CD4-positive, alpha-beta T cell treated with Interleukin-15 for 1 hour (primary cell): ENCODE data around the gene AGFG1.
"Not testable (repeated sequence)": the region's sequence is repeated elsewhere in the genome, so short reads cannot be mapped to it uniquely, and the experiment has no call there.

Source experiments
- DNase-seq: peaks from one replicate; pipeline ENCODE4 v3.0.0-alpha.2; 2020

AGFG1 gene

DNA sequence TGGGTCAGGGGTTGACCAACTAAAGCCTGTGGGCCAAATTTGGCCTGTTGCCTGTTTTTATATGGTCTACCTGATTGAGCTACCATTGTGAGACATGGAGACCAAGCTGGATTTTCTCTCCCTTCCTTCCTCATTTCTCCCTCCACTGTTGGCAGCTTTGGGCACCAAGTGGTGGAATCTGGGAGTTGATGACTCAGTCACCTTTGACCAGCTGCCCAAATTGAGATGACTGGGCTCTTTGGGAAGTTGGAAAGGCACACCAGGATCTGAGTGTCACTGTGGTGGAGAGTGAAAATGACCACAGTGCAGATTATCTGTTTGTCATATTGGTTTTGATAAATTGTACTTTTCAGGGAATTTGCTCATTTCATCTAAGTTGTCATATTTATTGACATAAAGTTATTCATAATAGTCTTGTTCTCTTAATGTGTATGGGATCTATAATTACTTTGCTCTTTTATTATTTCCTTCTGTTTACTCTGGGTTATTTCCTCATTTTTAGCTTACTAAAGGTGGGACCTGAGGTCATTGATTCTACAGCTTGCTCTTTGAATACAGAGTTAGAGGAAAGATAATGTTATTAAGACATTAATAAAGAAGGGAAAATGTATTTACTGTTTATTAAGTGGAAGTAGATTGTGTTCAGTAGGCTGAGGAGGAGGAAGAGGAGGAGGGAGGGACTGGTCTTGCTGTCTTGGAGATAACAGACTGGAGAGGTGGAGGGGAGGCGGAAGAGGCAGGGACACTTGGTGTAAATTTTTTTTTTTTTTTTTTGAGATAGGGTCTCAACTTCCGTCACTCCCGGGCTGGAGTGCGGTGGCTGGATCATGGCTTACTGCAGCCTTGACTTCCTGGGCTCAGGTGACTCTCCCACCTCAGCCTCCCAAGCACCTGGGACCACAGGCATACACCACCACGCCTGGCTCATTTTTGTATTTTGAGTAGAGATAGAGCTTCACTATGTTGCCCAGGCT, 31.8 kb downstream of the AGFG1 start:
- no peak for DNase-seq

DNA sequence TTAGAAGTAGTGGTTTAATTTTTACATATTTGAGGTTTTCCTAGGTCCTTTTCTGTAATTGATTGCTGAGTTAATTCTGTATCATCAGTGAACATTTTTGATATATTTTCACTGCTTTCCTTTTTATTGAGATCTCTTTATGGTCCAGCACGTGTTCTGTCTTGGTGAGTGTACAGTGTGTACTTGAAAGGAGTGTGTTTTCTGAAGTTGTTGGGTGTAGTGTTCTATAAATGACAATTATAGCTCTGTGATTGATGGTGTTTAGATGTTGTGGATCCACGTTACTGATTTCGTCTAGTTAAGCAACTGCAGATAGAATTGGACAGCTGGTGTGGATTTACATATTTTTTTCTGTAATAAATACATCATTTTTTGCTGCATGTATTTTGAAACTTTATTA, 32.7 kb downstream of the AGFG1 start:
- no peak for DNase-seq

- no peak for DNase-seq
These were observed 34.5 kb downstream of the AGFG1 start for GRCh38 chr2:227506456-227506855.

DNA sequence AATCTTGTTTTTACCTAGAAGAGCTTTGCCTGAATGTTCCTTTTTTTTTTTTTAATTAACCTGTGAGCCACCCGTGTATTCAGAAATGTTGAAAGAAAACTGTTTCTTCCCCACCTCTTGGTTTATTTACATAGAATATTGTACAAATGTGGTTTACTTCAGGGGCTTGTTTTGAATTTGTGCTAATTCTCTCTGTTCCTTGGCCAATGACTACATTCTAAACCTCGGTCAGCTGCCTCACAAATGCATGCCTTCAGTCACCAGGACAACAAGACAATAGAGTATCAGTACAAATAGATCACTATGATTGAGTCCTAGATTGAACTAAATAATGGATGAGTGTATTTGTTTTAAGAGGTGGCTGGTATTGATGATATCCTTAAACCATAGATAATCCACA, 36.0 kb downstream of the AGFG1 start:
- no peak for DNase-seq

DNA sequence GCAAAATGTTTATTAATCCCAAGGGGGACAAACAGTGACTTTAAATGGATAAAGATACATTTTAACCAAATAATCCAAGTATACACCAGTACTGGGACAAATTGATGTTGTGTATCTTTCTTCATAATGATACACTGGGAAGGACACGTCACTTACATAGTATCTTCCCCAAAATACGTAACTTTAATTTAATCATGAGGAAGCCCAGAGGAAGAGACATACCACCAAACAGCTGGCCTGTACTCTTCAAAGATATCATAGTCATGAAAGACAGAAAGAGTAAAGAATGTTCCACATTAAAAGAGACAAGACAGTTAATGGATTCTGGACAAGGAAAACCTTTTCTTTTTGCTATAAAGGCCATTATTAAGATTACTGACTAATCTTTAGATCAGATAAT, 37.1 kb downstream of the AGFG1 start:
- no peak for DNase-seq

DNA sequence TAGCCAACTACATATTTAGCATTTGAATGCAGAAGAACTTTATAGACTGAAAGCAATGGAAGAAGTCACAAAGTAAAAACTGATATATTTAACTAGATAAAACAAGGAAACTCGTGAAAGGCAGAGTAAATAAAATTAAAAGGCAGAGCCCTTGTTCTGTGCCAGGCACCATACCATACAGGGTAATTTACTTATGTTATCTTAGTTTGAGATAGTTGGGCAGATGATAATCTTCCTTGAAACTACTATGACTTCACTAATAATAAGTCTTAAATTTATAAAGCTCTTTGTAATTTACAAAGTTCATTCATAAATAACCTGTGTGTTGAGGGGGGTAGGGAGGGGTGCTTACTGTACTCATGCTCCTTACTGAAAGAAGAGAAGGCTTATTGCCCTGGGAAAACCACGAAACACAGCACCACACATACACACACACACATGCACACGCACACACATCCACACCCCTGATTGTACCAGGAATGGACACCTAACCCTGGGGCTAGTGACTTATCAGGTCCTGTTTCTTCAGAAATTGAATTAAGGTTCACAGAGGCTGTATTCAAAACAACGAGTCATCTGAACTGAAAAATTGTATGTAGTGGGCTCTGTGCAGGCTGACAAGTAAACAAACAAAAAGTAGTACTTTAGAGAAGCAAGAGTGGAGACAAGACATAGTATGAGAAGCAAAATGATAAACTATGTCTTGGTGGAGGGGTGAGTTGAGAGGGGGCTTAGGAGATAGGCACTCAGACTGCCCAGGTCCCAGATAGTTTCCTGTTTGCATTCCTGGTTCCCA, 38.1 kb downstream of the AGFG1 start:
- no peak for DNase-seq

GRCh38 chr2:227510620-227510958, 38.6 kb downstream of the AGFG1 start:
- no peak for DNase-seq

DNA sequence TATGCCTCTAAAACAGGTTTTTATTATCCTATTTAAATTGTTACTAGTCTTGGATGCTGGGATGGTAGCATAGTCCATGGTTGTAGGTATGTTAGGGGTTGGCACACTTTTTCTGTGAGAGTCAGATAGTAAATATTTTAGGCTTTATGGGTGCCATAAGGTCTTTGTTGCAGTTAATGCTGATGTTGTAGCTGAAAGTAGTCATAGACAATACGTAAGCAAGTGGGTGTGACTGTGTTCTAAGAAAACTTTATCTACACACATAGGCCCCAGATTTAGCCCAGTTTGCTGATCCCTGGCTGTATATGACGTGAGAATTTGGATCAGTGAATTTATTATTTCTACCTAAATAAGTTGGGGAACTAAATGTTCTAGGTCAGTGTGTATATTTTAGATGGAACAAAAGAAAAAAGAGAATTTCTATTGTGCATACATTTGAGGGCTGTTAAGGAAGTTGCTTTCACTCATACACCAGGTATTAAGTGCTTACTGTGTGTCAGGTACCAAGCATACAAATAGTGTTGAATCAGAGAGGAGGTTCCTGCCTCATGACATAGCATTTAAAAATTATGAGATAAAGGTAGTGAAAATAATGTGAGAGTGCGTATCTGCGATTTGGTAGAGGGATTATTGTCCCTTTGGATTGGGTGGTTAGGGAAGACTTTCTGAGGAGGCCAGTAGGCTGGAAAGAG, 39.4 kb downstream of the AGFG1 start:
- DNase-seq: no peak

- no peak for DNase-seq
These were observed 40.0 kb downstream of the AGFG1 start for GRCh38 chr2:227511955-227512354.

DNA sequence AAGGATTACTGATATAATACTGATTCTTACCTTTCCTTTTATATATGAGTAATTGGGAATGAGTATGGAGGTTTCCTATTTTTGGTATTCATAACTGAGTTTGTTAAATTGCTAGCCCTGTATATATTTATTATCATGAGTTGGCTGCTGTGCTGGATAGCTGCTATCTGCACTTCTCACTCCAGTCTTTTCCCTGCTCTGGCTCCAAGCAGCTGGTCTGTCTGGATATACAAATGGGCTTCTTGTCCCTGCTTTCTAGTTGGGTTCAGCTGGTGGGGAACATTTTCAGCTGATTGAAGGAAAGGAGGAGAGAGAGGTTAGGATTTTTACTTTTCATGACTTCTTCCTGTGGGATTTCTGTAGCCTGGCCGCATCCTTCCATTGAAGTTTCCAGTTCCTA, 41.2 kb downstream of the AGFG1 start:
- no peak for DNase-seq

- DNase-seq: no peak
These were observed 43.8 kb downstream of the AGFG1 start for GRCh38 chr2:227515742-227516141.

DNA sequence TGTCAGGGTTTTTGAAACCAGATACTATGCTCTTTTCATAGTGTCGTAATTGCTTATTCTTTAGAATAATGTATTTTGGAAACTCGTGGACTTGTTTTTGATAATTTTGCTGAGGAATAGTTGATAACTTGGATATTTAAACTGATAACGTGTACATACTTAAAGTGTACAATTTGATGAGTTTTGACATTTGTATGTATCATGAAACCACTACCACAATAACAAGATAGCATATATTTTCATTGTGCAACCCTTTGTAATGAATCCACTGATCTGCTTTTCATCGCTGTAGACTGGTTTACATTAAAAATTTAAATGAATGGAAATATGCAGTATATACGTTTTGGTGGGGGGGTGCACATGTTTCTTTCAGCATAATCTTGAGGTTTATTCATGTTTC, 45.8 kb downstream of the AGFG1 start:
- DNase-seq: no peak

DNA sequence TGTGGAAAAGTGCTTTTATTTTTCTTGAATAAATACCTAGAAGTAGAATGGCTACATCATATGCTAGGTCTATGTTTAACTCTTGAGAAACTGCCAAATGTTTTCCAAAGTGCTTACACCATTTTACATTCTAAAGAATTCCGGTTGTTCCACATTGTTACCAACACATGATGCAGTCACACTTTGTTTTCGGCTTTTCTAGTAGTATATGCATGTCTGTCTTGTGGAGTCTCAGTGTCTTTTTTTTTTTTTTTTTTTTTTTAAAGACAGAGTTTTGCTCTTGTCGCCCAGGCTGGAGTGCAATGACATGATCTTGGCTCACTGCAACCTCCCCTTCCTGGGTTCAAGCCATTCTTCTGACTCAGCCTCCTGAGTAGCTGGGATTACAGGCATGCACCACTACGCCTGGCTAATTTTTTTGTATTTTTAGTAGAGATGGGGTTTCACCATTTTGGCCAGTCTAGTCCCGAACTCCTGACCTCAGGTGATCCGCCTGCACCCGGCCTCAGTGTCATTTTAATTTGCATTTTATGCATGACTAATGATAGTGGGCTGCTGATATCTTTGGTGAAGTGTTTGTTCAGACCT, 46.4 kb downstream of the AGFG1 start:
- DNase-seq: not testable (repeated sequence)

DNA sequence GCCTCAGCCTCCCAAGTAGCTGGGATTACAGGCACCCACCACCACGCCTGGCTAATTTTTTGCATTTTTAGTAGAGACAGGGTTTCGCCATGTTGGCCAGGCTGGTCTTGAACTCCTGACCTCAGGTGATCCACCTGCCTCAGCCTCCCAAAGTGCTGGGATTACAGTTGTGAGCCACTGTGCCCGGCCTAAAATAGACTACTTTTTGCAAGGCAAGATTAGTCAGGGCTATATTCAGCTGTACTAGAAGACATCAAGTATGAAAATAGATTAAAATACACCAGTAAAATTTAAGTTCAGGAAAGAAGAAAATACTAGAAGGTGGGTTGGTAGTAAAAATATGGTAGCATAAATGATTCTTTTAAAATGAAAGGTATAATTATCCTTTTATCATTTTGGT, 49.2 kb downstream of the AGFG1 start:
- DNase-seq: not testable (repeated sequence)

DNA sequence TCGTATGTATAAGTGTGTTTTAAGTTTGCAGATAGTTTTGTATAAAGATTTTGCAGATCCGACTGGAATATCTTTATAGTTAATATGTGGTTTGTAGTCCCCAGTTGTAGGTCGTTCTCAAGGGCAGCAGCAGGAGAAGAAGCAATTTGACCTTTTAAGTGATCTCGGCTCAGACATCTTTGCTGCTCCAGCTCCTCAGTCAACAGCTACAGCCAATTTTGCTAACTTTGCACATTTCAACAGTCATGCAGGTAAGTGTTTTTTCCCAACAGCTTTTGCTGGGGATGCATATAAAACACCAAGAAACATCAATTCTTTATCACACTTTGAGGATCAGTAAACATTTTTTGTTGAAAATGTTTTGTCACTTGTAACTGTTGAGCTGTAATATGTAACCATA, 52.7 kb downstream of the AGFG1 start:
- DNase-seq: no peak

DNA sequence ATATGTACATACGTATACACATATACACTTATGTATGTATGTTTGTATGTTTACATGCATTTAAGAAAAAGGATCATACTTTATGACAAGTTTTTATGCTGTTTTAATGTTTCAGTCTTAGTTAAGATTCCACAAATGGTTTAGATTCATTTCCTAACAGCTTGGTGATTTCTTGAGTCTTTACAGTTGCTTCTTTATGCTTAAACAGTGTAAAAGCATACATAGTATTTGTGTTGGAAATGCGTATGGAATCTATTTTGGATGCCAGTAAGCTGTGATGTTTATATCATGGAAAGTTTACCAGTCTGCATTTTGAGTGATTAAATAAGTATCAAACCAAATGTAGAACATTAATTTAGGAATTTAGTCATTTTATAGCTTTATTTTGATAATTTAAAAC, 55.4 kb downstream of the AGFG1 start:
- DNase-seq: no peak

- DNase-seq: no peak
These were observed 56.8 kb downstream of the AGFG1 start for GRCh38 chr2:227528803-227529202.

DNA sequence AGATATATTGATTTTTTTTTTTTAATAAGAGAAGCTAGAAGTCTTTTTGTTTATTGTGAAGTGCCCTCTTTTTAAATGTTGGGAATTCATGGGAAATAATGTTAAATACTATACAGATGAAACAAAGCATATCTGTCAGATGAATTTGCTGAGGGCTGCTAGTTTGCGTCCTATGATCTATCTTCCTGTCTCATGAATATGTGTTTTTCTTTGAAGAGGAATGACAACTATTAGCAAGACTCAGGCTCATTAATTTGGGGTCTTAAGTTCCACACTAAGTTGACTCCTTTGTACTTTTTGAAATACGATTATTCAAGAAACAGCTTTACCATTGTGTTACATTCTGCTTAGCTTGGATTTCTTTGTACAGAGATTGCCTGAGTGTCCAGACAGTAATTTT, 57.9 kb downstream of the AGFG1 start:
- no peak for DNase-seq

DNA sequence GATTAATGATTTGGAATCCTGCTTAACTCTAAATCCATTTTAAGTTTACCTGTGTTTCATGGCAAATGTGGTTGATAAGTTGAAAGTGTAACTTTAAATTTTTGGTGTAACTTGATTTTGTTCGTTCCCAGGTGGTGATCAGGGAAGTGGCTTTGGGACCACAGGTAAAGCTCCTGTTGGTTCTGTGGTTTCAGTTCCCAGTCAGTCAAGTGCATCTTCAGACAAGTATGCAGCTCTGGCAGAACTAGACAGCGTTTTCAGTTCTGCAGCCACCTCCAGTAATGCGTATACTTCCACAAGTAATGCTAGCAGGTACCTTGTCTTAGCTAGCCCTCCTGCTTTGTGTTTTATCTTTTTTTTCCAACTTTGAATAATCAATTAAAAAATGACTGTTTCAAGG, 62.8 kb downstream of the AGFG1 start:
- no peak for DNase-seq

- DNase-seq: no peak
These were observed 64.5 kb downstream of the AGFG1 start for GRCh38 chr2:227536445-227536844.

DNA sequence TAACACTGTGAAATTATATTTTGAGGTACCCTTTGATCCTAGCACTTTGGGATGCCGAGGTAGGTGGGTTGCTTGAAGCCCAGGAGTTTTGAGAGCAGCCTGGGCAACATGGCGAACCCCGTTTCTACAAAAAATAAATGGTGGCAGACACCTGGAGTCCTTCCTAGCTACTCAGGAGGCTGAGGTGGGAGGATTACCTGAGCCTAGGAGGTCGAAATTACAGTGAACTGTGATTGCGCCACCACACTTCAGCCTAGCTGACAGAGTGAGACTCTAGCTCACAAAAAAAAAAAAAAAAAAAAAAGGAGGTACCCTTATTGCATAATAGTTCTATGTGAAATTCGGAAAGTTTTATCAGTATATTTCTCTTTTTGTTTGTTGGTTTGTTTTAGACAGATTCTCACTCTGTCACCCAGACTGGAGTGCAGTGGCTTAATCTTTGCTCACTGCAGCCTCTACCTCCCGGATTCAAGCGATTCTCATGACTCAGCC, 67.6 kb downstream of the AGFG1 start:
- DNase-seq: no peak

- not testable (repeated sequence) for DNase-seq
These were observed 68.4 kb downstream of the AGFG1 start for GRCh38 chr2:227540352-227540751.

- DNase-seq: peak; percentile 17
These were observed 74.0 kb downstream of the AGFG1 start for GRCh38 chr2:227545990-227546389.
